ENCODE data around the gene FAM50B.

GRCh38 chr6:3893487-3893886 lies 44.3 kb downstream of the FAM50B start:
- TF ChIP-seq POLR2A (IDR thresholded peaks at IDR 0.05; ENCODE audit: low read depth, low read length) (no peak), CHD1 (IDR thresholded peaks at IDR 0.05; ENCODE audit: low read depth, low read length) (no peak), RFX5 (IDR thresholded peaks at IDR 0.05; ENCODE audit: low read depth, low read length) (no peak), ELK1 (IDR thresholded peaks at IDR 0.05; ENCODE audit: borderline replicate concordance, low read depth, low read length) (no peak), MXI1 (IDR thresholded peaks at IDR 0.05; ENCODE audit: borderline replicate concordance, low read depth, low read length) (no peak), RAD21 (IDR thresholded peaks at IDR 0.05; ENCODE audit: low read length) (no peak), MAFK (IDR thresholded peaks at IDR 0.05; ENCODE audit: low read depth, low read length) (no peak), SMC3 (IDR thresholded peaks at IDR 0.05; ENCODE audit: low read depth, low read length) (no peak), CEBPB (IDR thresholded peaks at IDR 0.05; ENCODE audit: low read depth, low read length) (no peak), USF2 (IDR thresholded peaks at IDR 0.05; ENCODE audit: low read depth, low read length) (no peak), RCOR1 (IDR thresholded peaks at IDR 0.05; ENCODE audit: insufficient replicate concordance, low read length) (no peak)
- TF ChIP-seq, protein P1, sequence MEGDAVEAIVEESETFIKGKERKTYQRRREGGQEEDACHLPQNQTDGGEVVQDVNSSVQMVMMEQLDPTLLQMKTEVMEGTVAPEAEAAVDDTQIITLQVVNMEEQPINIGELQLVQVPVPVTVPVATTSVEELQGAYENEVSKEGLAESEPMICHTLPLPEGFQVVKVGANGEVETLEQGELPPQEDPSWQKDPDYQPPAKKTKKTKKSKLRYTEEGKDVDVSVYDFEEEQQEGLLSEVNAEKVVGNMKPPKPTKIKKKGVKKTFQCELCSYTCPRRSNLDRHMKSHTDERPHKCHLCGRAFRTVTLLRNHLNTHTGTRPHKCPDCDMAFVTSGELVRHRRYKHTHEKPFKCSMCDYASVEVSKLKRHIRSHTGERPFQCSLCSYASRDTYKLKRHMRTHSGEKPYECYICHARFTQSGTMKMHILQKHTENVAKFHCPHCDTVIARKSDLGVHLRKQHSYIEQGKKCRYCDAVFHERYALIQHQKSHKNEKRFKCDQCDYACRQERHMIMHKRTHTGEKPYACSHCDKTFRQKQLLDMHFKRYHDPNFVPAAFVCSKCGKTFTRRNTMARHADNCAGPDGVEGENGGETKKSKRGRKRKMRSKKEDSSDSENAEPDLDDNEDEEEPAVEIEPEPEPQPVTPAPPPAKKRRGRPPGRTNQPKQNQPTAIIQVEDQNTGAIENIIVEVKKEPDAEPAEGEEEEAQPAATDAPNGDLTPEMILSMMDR (conservative IDR thresholded peaks at IDR 0.05; ENCODE audit: low read depth, low read length), result no peak

Measured in IMR-90 (cell line).